H1 (cell line): ENCODE results near the gene GPC3.

ENCODE experiments used
- CREB1 ChIP-seq: IDR thresholded peaks from 2 replicates; pipeline ENCODE4 v1.6.1; 2012; ENCODE audit warnings: inconsistent platforms
- CTCF ChIP-seq, 3 experiments: IDR thresholded peaks; 1 replicate in 2 of 3; 2 replicates in 1 of 3; pipeline versions ENCODE4 v1.5.1 to v1.6.1; 2011; ENCODE audit warnings: low read length in 3 of 3, mild to moderate bottlenecking in 3 of 3, inconsistent platforms in 2 of 3, low read depth in 1 of 3, moderate library complexity in 1 of 3; ENCODE audit not compliant: insufficient read depth in 1 of 3; ENCODE audit errors: control extremely low read depth in 1 of 3
- E2F6 ChIP-seq: IDR thresholded peaks from 2 replicates; pipeline ENCODE4 v1.6.1; 2012; ENCODE audit warnings: inconsistent platforms
- EGR1 ChIP-seq: IDR thresholded peaks from 2 replicates; pipeline ENCODE4 v1.6.1; 2011; ENCODE audit warnings: low read depth, low read length, borderline replicate concordance
- EP300 ChIP-seq, 2 experiments: IDR thresholded peaks; 1 replicate in 1 of 2; 2 replicates in 1 of 2; pipeline ENCODE4 v1.6.1; 2011 to 2012; ENCODE audit warnings: low read depth in 2 of 2, low read length in 2 of 2, mild to moderate bottlenecking in 2 of 2, borderline replicate concordance in 1 of 2, inconsistent platforms in 1 of 2, moderate library complexity in 1 of 2
- HDAC2 ChIP-seq, 2 experiments: fragments of 300-600 bp in 1 of 2; sonication (generic) in 1 of 2; IDR thresholded peaks; 2 replicates each; pipeline ENCODE4 v1.6.1; 2011 to 2012; ENCODE audit warnings: low read depth in 2 of 2, low read length in 2 of 2, mild to moderate bottlenecking in 2 of 2, moderate library complexity in 2 of 2, borderline replicate concordance in 1 of 2, inconsistent platforms in 1 of 2
- KDM1A ChIP-seq: fragments of 200-600, 300-600 bp; sonication (generic); IDR thresholded peaks from 2 replicates; pipeline ENCODE4 v1.7.1; 2016; ENCODE audit warnings: mild to moderate bottlenecking, low read length, borderline replicate concordance
- MAFK ChIP-seq: IDR thresholded peaks from 2 replicates; pipeline ENCODE4 v1.6.1; 2012; ENCODE audit warnings: low read depth, mild to moderate bottlenecking, improper control_type of control experiment, low read length
- POLR2AphosphoS5 ChIP-seq: IDR thresholded peaks from 2 replicates; pipeline ENCODE4 v1.6.1; 2011; ENCODE audit warnings: low read depth, low read length
- TAF1 ChIP-seq: IDR thresholded peaks from 2 replicates; pipeline ENCODE4 v1.6.1; 2011; ENCODE audit warnings: mild to moderate bottlenecking, low read depth, low read length
- TF ChIP-seq, protein P1 (sequence below): IDR thresholded peaks from 2 replicates; pipeline ENCODE4 v1.6.1; 2012; ENCODE audit warnings: low read length, inconsistent platforms
- TF ChIP-seq, protein P2 (sequence below): IDR thresholded peaks from 2 replicates; pipeline ENCODE4 v1.6.1; 2011; ENCODE audit warnings: low read depth, mild to moderate bottlenecking, low read length; ENCODE audit not compliant: insufficient read depth

DNA sequence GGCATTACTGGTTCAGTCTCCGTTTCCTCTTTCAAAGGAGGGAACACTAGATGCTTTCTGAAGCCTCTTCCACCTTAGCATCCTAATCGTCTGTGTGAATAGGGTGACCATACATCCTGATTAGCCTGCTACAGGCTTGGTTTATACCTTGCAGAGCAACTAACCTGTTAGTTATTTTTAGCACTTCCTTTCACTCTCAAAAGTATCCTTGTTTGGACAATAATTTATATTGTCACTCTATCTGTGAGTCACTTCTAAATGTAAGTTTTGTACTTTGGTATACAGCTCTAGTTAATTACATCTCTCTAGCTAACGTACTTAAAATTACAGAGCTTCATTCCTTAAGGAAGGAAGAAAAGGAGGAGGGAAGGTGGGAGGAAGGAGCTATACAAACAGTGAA lies 174.5 kb downstream of the GPC3 start:
- no peak for TF ChIP-seq CTCF (IDR thresholded peaks at IDR 0.05; ENCODE audit: control extremely low read depth in 1 of 3, insufficient read depth in 1 of 3, low read depth in 1 of 3, low read length in 3 of 3)
- no peak for TF ChIP-seq POLR2AphosphoS5
- TF ChIP-seq TAF1 = no peak
- TF ChIP-seq MAFK = no peak
- no peak for TF ChIP-seq CREB1
- no peak for TF ChIP-seq HDAC2 (IDR thresholded peaks at IDR 0.05; ENCODE audit: borderline replicate concordance in 1 of 2, low read depth in 2 of 2, low read length in 2 of 2)
- no peak for TF ChIP-seq EGR1
- no peak for TF ChIP-seq E2F6
- no peak for TF ChIP-seq EP300 (IDR thresholded peaks at IDR 0.05; ENCODE audit: borderline replicate concordance in 1 of 2, low read depth in 2 of 2, low read length in 2 of 2)
- TF ChIP-seq, protein P1, sequence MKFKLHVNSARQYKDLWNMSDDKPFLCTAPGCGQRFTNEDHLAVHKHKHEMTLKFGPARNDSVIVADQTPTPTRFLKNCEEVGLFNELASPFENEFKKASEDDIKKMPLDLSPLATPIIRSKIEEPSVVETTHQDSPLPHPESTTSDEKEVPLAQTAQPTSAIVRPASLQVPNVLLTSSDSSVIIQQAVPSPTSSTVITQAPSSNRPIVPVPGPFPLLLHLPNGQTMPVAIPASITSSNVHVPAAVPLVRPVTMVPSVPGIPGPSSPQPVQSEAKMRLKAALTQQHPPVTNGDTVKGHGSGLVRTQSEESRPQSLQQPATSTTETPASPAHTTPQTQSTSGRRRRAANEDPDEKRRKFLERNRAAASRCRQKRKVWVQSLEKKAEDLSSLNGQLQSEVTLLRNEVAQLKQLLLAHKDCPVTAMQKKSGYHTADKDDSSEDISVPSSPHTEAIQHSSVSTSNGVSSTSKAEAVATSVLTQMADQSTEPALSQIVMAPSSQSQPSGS = no peak
- TF ChIP-seq, protein P2, sequence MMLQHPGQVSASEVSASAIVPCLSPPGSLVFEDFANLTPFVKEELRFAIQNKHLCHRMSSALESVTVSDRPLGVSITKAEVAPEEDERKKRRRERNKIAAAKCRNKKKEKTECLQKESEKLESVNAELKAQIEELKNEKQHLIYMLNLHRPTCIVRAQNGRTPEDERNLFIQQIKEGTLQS = no peak
- TF ChIP-seq KDM1A = no peak
